Measurements from ENCODE around the gene CDK12.

DNA sequence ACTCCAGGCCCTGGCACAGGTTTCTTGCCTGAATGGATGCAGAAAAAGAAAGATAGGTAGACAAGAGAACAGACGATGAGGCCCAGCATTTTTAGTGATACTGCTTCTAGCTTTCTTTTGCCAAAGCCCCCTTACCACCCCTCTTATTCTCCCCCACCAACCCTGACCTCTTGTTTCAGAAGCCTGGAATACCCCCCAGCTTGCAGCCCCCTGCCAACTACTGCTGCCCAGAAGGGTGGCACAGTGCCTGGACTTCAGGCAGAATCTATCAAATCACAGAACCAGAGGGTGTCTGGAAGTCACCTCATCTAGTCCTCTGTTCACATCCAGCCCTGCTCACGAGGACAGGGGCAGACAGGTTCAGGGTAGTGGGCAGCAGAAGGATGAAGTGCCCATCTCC lies 110.8 kb downstream of the CDK12 start:
- TF ChIP-seq CTCF (IDR thresholded peaks at IDR 0.05) (no peak), POLR2A (IDR thresholded peaks at IDR 0.05) (no peak)
